Fibroblast of the aortic adventitia (primary cell): Measurements from ENCODE around the gene HEMK1. TPM values are rescaled to one million over a fixed set of nuclear protein-coding genes. Genes with fewer than 3 reads are reported as not detected.

Experiments
- DNase-seq: peaks from one replicate; pipeline ENCODE4 v3.0.0-alpha.2; 2010; ENCODE audit warnings: low read depth
- H3K4me3 ChIP-seq: 2 replicates; pipeline ENCODE4 v1.5.1; 2011; ENCODE audit warnings: low read depth, mild to moderate bottlenecking, control low read depth, low read length, moderate library complexity
- total RNA-seq: library from RNA; depleted of rRNA; stranded (reverse); fragments of >200 nt; gene quantifications from 2 replicates; pipeline ENCODE4 v1.2.3, GENCODE V29; 2012; ENCODE audit warnings: low replicate concordance
- TF ChIP-seq, protein P1 (sequence below): IDR thresholded peaks from 2 replicates; pipeline ENCODE4 v1.5.1; 2011; ENCODE audit warnings: mild to moderate bottlenecking, low read length, control low read depth, inconsistent platforms; ENCODE audit not compliant: insufficient read depth

The HEMK1 gene
- total RNA-seq, 1 donor: 14.4 TPM

DNA sequence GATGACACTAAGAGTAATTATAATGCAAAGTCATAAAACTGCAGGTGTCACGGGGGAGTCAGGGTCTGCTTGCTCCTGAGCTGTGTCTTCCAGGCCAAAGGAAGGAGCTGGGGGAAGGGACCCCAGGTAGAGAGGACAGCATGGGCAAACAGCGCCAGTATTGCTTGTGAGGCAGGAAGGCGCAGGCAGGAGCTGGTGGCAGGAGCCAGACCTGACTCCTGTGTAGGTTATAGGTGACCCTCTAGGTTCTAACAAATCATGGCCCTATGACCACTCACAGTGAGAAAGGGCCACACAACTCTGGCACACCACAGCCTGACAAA lies 40.4 kb downstream of the HEMK1 start:
- H3K4me3 ChIP-seq: no peak overlapping the region
- TF ChIP-seq, protein P1, sequence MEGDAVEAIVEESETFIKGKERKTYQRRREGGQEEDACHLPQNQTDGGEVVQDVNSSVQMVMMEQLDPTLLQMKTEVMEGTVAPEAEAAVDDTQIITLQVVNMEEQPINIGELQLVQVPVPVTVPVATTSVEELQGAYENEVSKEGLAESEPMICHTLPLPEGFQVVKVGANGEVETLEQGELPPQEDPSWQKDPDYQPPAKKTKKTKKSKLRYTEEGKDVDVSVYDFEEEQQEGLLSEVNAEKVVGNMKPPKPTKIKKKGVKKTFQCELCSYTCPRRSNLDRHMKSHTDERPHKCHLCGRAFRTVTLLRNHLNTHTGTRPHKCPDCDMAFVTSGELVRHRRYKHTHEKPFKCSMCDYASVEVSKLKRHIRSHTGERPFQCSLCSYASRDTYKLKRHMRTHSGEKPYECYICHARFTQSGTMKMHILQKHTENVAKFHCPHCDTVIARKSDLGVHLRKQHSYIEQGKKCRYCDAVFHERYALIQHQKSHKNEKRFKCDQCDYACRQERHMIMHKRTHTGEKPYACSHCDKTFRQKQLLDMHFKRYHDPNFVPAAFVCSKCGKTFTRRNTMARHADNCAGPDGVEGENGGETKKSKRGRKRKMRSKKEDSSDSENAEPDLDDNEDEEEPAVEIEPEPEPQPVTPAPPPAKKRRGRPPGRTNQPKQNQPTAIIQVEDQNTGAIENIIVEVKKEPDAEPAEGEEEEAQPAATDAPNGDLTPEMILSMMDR: no peak
- DNase-seq: no peak

GRCh38 chr3:50610181-50610971 lies 41.1 kb downstream of the HEMK1 start:
- H3K4me3 ChIP-seq: peak overlapping the region; percentile 85
- no peak for DNase-seq
- TF ChIP-seq, protein P1: no peak

DNA sequence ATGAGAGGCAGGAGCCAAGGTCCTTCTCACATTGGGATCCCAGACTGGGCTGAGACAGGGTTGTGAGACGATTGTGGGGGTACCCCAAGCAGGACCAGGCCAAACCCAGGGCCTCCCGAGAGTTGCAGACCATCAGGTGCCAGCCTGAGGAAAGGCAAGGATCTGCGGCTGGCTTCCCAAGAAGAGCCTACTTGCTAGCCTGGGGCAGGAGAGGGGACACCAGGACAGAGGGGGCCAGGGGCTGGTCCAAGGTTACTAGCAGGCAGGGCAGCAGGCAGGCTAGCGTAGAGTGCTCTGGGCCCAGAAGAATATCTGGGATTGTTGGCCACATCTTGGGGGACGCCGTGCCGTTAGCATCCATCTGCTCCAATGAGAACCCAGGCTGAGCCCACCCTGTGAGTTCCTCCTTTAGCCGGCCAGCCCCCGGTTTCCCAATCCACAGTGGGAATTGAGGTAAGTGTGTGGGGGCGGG lies 41.7 kb downstream of the HEMK1 start:
- TF ChIP-seq, protein P1: no peak
- peak overlapping the region; percentile 85 for H3K4me3 ChIP-seq
- no peak for DNase-seq

GRCh38 chr3:50611464-50612233 lies 42.3 kb downstream of the HEMK1 start, which contains the start of gene CISH:
TSS of gene CISH (minus strand) at chr3:50611774. CDS start at chr3:50611650, 124 bp downstream.
- peak; percentile 96 for DNase-seq
- TF ChIP-seq, protein P1: peak; percentile 58

GRCh38 chr3:50612234-50612882 lies 43.0 kb downstream of the HEMK1 start:
- no peak for DNase-seq
- TF ChIP-seq, protein P1: no peak
- peak overlapping the region; percentile 85 for H3K4me3 ChIP-seq

More at GRCh38 chr3:50611464-50612233, 42.3 kb downstream of the HEMK1 start, which contains the start of gene CISH:
- H3K4me3 ChIP-seq: peak within 1 kb of the TSS; percentile 85

DNA sequence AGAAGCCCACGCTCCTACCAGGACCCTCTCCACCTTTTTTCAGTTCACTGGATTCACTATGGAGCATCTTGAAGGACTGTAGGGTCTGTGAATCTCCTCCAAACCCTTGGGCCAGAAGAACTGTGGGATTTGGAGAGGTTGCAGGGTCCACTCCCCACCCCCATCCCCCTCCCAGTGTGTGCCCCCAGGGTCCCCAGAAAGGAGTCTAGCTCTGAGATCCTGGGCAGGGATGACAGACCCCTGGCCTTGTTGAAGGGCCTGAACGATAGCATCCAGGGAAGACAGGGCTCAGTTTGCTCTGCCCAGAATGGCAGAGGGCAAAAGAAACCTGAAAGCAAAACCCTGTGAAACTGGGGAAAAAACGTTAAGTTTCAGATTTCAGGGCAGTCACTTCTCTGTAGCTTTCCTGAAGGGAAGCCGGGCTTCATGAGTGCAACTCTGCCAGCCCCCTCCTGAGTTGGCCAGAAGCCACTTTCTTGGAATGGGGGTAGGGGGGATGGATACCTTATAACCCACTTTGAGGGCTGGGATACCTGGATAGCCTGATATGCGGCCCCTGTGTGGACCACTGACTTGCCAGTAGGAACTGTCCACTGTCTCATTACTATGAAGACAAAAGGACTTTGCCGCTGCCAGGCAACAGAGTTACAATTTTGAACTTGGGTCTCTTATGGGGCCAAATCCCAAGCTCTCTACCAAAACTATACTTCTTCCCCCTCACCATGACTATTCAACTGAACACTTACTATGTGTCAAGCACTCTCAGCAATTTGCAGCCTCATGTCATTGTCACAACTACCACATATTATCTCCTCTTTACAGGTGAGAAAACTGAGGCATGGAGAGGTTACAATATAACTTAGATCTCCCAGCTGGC lies 43.9 kb downstream of the HEMK1 start:
- TF ChIP-seq, protein P1: no peak
- DNase-seq: no peak
- peak overlapping the region; percentile 85 for H3K4me3 ChIP-seq
